Hematopoietic multipotent progenitor cell (in vitro differentiated cells): Measurements from ENCODE around the gene MYCBP2. TPM values are rescaled to one million over a fixed set of nuclear protein-coding genes. Genes with fewer than 3 reads are reported as not detected.
A peak's percentile ranks its signal among the peaks of the same experiment; 100 is the strongest.

Source experiments
- DNase-seq, 3 donors: peaks; one replicate each; pipeline ENCODE4 v3.0.0-alpha.2; 2011 to 2015; ENCODE audit warnings: low read depth in 2 of 3, low spot score in 2 of 3
- total RNA-seq: library from RNA; depleted of rRNA; stranded (reverse); fragments of >200 nt; gene quantifications from one replicate; pipeline ENCODE4 v1.2.3, GENCODE V29; 2012

Gene MYCBP2
- total RNA-seq, 1 donor: 110 TPM

DNA sequence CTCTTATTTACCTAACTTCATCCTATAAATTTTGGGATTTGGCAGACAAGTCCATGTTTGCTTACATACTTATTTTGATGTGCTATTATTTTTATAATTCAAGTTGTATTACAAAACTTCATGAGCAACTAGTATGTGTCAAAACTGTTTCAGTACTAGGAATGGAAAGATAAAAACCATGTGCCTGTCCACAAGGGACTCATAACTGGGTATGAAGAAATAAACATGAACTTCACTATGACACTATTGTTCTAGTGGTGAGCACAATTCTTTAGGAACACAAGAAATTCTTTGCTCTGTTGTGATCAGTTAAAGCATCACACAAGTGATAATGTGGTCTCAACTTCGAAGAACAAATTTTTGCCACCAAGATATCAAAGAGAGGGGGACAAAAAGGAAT, 202.5 kb downstream of the MYCBP2 start:
- no peak for DNase-seq

DNA sequence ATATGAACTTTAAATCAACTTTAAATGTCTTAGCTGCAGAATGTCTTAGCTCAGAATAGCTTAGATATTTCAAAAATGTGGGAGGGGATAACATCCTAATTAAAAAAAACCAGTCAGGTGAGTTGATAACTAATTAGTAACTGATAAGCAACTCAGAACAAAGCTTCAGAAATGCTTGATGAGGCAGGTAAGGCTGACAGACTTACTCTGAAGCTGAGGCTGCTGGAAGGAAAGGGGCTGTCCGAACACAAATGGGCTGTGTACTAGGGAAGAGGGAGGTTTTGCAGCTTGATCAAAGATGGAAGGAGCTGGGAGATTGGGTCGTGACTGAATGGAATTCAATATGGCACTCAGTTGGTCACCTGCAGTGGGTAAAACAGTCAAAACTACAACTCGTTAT, 208.8 kb downstream of the MYCBP2 start:
- DNase-seq: no peak

DNA sequence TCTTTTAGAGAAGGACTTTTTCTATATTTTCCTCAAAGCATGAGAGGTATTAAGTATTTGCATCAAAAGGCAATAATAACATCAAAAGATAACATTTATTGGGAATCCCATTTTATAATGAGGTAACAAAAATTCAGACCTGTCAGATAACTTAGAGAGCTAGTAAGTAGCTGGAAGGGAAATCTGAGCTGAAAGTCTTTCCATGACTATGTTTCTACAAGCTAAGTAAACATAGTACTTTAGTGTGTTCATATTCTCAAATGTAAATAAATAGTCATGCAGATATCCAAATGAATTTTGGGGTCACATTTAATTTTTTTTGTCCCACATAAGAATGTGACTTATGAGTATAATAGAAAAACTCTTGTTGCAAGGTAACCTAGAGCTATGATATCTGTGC, 212.6 kb downstream of the MYCBP2 start:
- DNase-seq: no peak

DNA sequence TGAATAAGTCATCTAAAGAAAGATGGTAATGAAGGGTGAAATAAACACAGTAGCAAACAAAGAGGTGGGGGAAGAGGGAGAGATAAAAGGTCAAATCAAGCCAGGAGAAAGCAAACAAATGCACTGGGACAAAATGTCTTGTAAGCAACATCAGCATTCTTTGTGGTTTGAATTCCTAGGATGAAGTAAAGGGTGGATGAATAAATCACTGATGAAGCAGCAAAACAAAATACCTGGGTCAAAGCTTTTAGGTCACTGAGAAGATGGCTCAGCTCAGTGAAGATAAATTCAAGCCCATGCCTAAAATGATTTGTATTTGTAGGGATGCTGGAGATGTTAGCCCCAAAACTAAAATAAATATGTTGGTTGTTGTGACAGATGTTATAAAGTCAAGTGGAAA, 213.4 kb downstream of the MYCBP2 start:
- no peak for DNase-seq

DNA sequence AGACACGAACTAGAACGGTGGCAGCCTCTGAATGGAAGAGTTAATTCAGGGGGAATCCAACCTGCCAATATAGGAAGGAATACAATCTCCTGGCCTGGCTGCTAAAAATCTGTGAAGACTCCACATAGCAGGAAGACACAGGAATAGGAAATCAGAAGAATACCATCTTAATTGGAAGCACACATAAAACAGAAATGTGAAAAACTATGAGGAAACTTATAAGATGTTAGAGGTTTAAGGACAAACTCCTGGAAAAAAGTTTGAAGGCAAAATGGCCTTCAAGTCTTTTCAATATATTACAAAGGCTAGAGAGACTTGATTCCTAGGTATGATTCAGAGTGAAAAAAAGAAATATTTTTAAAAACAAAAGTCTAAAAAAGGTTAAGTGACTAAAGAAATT, 221.8 kb downstream of the MYCBP2 start:
- no peak for DNase-seq

DNA sequence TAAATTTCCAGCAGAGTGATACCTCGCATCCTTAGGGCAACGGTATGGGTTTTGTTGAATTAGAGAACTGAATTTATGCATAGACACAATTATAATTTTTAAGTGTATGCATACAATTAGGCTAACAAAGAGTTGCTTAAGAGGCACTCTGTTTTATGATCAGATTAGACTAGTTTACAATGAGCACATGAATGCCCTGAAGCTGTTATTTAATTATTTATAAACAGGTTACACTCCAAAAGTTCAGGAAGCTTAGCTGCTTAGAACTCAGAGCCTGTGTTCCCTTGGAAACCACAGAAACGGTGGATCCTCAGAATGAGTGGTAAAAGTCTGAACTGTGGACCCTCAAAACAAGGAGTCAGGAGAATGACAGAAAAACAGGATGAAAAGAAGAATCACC, 227.5 kb downstream of the MYCBP2 start:
- DNase-seq: no peak

DNA sequence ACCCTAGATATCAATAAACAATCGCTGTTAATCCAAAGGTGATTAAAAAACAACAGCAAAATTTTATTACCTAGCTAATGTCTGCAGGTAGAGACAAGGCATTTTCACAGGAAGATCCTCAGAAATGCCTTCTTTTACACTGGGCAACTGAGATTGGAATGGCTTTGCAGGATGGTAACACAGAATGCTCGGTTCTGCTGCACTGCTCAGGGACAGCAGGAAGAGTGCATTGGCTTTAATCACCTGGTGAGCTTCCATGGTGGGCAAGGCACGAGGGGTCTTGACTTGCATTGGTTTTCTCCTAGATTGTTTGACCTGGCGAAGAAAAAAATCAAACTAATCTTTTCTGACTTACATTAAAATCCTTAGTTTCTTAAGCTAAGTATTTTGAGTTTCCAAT, 231.6 kb downstream of the MYCBP2 start:
- DNase-seq: no peak

DNA sequence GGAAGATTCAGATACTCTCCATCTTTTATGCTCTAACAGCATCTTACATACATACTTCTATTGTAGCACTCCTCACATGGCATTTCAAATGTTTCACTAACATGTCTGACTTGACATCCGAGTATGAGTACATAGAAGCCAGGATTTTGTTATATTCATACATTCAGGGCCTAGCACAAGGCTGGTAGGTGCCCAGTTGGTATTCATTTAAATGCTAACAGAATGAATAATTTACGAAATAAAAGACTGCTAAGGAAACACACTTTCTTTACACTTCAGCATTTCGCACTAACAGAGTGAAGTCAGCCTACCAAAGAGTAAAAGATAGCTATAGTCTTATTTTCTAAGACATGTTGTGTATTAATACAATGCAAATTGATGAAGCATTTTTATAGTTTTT, 232.1 kb downstream of the MYCBP2 start:
- DNase-seq: no peak

DNA sequence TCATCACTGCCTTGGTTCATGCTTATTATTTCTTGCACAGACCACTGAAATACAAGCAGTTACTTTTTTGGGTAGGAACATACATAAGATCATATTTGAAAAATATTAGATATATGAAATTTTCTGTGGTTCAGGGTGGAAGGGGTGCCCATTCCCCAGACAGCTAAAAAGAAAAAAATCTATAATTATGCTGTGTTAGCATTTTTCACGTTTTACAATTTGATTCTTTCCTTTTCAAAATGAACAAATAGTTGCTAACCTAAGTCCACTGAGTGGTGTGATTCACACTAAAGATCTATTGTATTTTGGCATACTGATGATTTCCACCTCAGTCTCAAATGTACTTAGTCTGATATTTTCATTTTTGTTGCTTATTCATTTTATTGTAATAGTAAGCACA, 233.2 kb downstream of the MYCBP2 start:
- DNase-seq: no peak

DNA sequence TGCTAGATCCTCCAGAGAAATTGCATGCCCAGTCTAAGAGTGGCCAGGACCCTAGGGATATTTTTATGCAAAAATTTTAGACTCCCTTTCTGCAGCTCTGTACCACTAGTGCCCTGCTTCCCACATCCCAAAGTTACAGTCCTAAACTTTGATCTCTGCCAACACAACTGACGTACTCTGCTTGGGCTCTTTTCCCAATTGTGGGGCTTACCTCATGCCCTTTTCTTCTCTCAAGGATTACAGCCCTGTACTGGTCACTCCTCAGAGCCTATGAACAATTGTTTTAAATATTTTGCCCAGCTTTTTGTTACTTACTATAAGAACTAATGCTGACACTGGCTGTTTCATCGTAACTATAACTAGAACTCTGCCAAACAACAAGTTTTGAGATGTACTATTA, 242.1 kb downstream of the MYCBP2 start:
- no peak for DNase-seq

DNA sequence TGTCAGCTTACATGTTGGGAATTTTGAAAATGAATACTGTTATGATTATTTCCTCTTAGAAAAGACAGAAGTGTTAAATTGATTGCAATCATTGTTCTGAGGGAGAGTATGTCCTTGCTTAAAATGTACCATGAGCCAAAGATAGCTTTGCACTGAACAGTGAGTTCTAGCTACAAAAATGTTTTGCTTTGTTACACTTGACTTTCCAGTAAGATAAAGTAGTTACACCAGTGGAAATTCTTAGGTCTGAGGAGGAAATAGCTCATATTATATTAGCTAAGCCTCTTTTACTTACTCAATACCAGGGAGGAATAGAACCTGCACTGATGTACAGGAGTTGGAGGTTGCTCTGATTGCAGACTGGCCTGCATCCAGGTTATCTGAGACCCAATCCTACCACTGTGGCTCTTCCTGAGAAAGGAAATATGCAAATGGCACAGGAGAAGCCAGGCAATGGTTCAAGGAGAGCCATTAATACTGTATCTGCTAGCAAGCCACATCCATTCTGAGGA, 246.9 kb downstream of the MYCBP2 start:
- no peak for DNase-seq

DNA sequence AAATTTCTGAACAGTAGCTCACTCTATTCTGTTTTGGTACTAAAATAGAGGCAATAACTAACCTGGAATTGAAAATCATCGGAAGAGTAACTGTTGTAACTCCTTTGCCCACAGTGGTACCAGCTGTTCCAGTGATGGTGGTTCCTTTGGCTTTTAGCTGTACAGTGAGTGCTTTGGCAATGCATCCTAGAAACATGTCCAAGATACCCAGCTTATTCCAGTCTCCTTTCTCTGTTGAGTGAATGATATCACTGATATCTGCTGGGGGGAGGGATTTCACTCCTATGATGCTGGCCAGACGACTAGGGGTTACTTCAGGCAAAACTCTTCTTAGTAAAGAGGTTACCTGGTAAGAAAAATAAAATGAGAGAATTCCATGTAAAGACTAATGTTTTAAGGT, 259.4 kb downstream of the MYCBP2 start:
- no peak for DNase-seq

DNA sequence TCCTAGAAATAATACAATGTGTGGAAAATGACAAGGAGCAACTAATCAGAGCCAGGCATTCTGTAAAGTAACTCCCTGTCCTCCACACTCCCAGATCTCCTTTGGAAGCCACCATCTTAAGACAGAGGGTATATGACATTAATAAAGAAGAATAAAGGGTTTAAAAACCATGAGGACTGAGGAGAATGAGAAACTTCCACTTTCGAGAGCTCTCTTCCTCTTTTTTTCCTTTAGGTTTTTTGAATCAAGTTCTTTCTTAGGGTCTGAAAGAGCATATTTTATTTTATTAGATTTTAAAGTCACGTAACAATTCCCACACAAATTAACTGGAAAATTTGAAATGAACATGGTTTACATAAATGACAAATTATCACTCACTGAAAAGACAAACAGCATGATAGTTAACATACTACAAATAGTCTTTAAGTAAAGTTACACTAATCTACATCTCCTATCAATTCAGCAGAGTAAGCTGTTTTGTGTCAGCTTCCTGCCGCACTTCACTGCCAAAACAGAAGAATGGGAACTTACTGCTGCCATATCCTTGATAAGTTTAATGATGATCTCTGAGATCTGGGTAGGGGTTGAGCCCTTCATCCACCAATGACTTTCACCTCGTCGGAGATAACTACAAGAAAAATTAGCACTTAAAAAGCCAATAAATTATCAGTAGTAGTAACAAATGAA, 261.3 kb downstream of the MYCBP2 start:
- DNase-seq: peak in 1 of 3 donors; percentile 31

DNA sequence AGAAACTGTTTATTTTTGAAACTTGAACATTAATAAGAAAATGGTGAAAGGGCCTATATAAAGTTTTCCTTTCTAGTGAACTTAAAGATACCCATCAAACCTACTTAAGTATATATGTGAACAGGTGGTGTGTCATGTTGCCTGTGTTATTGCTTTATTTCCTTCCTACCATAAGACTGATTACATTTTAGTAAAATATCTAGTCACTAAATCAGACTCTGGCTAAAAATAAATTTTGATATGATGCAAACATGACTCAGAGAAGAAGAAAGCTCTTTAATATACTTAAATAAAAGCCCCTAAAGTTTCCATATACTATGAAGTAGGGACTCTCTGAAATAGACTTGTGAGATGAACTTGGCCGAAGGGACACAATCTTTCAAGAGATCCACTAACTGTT, 264.8 kb downstream of the MYCBP2 start:
- DNase-seq: no peak

DNA sequence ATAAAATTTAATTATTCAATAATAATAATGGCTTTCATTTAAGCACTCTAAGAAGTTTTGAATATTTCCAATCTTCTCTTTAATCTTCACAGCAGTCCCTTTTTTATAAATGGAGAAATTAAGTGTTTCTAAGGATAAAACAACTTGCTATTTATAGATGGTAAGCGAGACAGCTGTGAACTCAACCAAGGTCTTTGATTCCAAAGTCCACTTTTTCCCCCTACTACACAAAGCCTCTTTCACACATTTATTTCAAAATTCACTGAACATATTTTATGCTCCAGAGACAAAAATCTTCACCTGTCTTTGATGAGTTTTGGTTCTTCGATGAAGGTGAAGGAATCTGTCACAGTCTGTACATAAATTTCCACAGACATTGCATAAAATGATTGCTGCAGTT, 265.5 kb downstream of the MYCBP2 start:
- no peak for DNase-seq

DNA sequence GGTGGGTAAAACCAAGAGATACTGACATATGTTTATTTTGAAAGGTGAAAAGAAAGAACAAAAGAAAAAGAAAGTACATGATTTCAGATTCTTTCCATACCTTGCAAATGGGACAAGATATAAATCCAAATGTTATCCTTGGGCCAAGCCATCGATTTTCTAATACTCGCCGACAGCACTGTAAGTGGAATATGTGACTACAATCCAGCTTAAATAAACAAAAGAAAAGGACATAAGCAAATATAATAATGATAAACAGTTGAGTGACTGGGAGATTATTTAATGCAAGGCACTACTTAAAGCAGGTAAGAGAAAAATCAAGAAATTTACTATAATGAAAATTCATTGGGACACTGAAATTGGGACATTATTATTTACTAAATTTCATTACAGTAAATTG, 270.0 kb downstream of the MYCBP2 start:
- no peak for DNase-seq

DNA sequence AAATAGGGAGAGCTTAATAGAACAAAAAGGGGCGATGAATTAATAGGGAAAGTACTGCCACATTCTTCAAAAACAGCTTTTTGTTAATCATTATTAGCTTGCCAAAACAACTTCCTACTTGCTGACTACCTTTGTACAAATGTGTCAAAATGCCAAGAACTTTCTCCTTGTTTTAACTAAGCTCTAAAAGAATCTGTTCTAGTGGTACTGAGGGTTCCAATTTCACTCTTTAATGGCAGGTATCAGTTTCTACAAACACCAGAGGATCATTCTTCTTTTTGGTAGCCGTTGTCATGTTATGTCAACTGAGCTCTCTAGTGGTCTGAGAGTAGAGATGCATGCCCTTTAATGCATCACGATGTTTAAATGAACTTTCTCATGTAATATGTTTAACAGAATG, 270.5 kb downstream of the MYCBP2 start:
- no peak for DNase-seq

DNA sequence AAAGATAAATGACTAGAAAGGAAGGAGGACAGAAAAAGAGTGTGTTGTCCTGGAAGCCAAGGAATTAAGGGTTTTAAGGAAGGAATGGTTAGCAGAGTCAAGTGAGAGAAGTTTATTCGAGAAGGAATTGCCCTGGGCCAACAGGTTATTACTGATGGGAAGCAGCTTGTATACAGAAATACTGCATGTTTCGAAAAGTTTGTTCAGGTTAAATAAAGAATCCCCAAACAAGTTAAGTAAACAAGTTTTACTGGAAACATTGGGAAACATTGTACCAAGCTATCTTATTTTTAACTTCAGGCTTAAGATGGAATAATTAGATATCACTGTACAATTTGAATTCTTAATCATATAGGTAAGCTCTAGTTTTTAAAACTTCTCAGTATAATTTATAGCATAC, 271.7 kb downstream of the MYCBP2 start:
- no peak for DNase-seq

DNA sequence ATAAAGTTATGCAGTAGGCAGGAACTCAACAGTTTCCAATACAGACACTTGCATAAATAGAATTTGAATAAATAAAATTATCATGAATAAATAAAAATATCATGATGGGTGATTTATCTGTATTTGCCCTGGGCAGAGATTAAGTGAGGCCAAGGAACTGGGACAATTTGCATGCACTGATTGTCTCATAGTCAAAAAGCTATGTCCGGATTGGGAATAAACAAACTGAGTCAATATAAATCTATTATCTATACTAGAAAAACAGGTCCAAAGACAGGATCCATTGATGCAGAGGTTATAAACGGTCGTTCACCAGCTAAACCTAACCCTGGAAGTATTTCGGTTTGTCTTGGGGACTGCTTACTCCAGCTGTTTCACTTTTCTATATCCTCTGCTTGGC, 273.7 kb downstream of the MYCBP2 start:
- no peak for DNase-seq

DNA sequence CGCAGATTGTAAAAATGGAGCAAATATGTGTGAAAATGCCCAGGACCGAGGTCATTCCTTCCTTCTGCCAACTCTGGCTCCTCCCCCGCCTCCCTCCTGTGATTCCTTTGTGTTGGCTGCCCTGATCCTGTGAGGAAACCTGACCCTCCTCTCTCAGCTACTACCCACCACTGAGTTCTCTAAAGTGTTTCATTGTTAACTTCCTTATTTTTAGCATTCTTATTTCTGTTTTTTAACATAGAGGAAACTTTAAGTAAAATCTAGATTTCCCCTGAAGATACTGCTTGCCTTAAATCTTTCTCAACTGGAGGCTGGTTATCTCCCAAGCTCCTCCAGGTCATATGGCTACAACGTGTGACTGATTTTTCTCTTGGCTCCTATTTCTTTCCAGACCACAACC, 278.2 kb downstream of the MYCBP2 start:
- peak in 1 of 3 donors; percentile 20 for DNase-seq

DNA sequence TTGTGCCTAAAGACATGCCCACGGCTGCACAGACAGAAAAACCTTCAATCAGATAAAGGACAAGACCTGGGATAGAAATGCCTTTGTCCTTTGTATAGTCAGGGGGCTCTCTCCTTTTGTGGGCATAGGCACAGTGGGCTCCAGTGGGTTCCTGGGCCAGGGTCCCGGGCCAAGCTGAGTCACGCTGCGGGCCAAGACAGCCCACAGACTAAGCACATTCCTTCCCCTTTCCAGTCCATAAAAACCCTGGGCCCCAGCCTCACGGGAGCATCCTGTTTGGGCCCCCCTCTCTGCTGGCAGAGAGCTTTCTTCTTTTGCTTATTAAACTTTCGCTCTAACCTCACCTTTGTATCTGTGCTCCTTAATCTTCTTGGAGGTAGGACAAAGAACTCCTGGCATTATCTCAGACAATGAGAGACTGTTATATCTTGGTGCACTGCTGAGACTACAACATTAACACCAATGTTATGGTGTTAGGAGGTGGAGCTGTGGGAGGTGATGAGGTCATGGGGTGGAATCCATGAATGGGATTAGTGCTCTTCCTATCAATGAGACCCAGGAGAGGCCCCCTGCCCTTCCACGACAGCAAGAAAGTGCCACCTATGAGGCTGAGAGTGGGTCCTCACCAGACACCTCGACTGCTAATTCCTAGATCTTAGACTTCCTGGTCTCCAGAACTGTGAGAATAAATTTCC, 279.1 kb downstream of the MYCBP2 start:
- no peak for DNase-seq

DNA sequence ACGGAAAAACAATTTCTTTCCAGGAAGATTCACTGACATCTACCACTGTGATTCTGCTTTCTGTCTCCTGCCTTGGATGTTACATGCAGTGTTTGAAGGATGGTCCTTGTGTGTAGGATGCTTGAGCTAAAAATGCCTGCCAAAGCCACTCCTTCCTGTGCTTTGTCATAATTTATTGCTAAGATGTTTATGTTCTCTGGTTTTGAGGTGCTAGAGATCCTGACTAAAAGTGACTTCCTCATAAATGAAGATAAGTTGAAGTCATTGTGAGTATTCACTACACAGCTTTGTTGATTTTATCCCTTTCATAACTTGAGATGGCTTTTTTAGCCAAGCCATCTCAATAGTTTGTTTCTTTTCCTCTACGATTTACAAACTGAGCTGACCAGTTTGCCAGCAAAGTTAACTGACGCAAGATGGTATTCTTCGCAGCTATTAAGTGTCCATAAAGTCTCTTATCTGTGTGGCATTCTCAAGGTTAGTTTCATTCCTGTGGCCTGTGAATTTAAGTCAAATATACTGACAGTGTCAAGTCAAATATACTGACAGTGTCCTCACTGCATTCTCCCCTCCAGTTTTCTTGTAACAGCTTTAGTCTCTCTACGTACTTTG, 284.2 kb downstream of the MYCBP2 start:
- peak in 2 of 3 donors; percentile 31 to 63 for DNase-seq
